GM19468 (cell line): ENCODE data around the gene CEP97.
"Not testable (repeated sequence)": the region's sequence is repeated elsewhere in the genome, so short reads cannot be mapped to it uniquely, and the experiment has no call there.

Source experiments
- ATAC-seq: cut with Tn5 transposase; IDR thresholded peaks from one replicate; pipeline ENCODE4 v1.9.1; 2021; ENCODE audit warnings: mild to moderate bottlenecking, moderate library complexity, moderate number of reproducible peaks; ENCODE audit not compliant: unreplicated experiment; ENCODE audit errors: extremely low read depth

Gene CEP97

DNA sequence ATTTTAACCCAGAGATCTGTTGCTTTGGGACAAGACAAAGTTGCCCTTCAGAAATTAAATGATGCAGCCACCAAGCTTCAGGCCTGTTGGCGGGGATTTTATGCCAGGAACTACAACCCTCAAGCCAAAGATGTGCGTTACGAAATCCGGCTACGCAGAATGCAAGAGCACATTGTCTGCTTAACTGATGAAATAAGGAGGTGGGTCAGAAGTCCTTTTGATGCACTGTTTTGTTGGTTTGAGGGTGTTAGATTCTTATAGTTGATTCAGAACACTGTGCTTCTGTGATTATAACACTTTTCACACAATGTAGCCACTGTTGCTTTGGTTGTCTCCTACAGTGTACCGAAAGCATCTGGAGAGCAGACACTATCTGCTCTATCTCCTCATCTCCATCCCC is 33.8 kb downstream of the CEP97 start:
- ATAC-seq = no peak

- ATAC-seq = no peak
These were observed 37.7 kb downstream of the CEP97 start for GRCh38 chr3:101762041-101762646.

DNA sequence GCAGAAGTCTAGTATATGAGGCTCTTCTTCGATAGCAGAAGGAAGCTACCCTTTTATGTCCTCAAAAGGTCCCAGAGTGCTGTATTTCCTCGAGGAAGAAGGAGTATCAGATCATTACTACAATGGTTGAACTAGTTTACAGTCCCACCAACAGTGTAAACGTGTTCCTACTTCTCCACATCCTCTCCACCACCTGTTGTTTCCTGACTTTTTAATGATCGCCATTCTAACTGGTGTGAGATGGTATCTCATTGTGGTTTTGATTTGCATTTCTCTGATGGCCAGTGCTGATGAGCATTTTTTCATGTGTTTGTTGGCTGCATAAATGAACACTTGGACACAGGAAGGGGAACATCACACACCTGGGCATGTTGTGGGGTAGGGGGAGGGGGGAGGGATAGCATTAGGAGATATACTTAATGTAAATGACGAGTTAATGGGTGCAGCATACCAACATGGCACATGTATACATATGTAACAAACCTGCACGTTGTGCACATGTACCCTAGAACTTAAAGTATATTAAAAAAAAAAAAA is 53.4 kb downstream of the CEP97 start:
- ATAC-seq = not testable (repeated sequence)

GRCh38 chr3:101778385-101779046 is 54.1 kb downstream of the CEP97 start:
- no peak for ATAC-seq

- ATAC-seq = peak; percentile 92
These were observed 54.8 kb downstream of the CEP97 start, which contains the start of gene NXPE3 for GRCh38 chr3:101779047-101779821. TSS of gene NXPE3 (plus strand) at chr3:101779211. CDS start at chr3:101785597, 6,386 bp downstream.

- ATAC-seq = peak; percentile 6
These were observed 55.5 kb downstream of the CEP97 start for GRCh38 chr3:101779822-101780381.

- no peak for ATAC-seq
These were observed 56.2 kb downstream of the CEP97 start for GRCh38 chr3:101780661-101781060.

DNA sequence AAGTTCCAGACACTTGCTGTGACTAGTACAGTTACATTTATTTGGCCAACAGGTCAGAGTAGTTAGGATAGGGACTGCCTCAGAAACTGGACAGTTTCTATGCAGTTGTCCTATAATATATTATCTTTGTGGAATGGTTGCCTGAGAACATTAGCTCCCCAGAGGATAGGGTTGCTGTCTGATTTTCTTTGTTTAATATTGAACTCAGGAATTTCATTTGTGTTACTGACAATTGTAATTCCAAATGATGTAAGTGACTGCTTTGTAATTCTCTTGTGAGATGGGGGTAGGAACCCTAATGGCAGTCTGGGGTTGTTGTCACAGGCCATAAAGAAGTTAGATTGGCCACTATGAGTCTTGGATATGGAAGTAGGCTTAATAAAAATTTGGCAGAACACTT is 56.8 kb downstream of the CEP97 start:
- ATAC-seq = no peak

- no peak for ATAC-seq
These were observed 60.6 kb downstream of the CEP97 start for GRCh38 chr3:101784855-101785613.

DNA sequence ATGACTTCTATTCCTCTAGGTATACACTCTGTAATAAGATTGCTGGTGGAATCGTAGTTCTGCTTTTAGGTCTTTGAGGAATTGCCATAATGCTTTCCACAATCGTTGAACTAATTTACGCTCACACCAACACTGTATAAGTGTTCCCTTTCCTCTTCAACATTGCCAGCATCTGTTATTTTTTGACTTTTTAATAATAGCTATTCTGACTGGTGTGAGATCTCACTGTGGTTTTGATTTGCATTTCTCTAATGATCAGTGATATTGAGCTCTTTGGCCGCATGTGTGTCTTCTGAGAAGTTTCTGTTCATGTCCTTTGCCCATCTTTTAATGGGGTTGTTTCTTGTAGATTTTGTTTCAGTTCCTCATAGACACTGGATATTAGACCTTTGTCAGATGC is 67.4 kb downstream of the CEP97 start:
- ATAC-seq = peak; percentile 97

DNA sequence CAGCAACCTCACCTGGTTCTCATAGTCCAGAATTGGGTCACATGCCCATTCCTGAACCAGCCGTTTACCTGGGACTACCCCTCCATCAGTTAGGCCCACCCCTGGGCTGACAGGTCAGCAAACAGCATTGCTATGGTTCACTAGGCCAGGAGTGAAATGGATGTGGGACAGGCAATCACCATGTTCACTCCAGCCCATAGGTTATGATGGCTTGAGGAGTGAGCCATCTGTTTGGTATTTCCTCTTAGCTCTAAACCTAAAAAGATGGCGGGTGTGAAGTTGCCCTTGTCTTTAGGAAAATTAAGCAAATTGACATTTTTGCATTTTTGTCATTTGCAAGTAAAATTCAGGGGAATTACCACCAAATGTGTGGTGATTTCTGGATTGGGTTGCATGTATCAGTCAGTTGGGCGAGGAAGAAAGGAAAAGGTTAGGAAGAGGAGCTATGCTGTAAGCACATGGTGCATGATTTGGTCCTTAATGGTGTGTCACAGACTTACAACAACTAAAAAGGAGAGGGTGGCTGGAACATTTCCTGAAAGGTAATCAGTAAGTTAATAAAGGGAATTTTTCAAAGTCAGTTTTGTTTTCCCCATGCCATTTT is 71.8 kb downstream of the CEP97 start:
- ATAC-seq = no peak

DNA sequence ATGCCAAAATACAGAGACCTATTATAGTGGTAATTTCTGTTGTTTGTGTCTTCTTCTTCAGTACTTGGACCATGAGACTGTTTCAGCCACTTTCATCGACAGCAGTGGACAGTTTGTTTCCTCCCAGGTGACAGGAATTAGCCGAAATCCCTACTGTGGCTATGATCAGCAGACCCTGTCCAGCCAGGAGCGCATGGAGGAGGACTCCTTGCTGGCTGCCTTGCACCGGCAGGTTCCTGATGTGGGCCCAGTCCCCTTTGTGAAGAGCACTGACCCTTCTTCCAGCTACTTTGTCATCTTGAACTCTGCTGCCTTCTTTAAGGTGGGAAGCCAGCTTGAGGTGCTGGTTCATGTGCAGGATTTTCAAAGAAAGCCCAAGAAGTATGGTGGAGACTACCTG is 76.8 kb downstream of the CEP97 start:
- ATAC-seq = no peak

DNA sequence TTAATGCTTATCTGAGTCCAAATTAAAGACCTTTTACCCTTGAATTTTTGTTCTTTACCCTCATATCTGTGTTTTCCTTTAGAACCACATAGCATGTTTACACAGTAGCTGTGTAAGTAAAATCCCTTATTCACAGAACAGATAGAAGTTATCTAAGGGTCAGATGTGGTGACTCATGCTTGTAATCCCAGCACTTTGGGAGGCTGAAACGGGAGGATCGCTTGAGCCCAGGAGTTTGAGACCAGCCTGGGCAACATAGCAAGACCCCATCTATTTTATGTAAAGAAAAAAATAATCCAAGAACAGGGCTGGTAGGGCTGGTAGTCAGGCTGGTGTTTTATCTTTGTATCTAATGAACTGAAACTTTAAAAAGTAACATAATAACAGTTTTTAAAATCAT is 77.8 kb downstream of the CEP97 start:
- ATAC-seq = no peak

DNA sequence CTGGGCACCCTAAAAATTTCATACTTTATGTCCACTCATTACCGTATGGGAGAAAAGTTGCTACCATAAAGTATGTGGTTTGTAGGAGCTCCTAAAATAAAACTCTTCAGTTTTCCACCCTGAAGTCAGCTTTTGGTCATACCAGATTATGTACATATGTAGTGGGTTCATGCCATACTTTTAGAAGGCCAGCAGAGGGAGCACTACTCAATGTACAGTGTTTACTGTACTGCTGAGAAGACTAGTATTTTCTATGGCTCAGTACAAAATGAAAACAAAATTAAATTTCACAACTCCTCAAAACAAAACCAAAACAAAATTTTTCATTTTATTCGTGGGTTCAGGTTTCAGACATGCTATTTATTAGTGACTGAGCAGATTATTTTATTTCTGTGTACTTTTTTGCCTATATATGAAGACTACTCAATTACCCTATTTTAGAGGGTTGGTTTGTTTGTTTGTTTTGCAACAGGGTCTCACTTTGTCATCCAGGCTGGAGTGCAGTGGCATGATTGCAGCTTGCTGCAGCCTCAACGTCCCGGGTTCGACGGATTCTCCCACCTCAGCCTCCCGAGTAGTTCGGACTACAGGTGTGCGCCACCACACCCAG is 78.9 kb downstream of the CEP97 start:
- peak; percentile 83 for ATAC-seq

- ATAC-seq = no peak
These were observed 79.5 kb downstream of the CEP97 start for GRCh38 chr3:101803939-101804338.

- no peak for ATAC-seq
These were observed 82.1 kb downstream of the CEP97 start for GRCh38 chr3:101806491-101806890.

- ATAC-seq = peak; percentile 37
These were observed 83.5 kb downstream of the CEP97 start for GRCh38 chr3:101807888-101808287.

DNA sequence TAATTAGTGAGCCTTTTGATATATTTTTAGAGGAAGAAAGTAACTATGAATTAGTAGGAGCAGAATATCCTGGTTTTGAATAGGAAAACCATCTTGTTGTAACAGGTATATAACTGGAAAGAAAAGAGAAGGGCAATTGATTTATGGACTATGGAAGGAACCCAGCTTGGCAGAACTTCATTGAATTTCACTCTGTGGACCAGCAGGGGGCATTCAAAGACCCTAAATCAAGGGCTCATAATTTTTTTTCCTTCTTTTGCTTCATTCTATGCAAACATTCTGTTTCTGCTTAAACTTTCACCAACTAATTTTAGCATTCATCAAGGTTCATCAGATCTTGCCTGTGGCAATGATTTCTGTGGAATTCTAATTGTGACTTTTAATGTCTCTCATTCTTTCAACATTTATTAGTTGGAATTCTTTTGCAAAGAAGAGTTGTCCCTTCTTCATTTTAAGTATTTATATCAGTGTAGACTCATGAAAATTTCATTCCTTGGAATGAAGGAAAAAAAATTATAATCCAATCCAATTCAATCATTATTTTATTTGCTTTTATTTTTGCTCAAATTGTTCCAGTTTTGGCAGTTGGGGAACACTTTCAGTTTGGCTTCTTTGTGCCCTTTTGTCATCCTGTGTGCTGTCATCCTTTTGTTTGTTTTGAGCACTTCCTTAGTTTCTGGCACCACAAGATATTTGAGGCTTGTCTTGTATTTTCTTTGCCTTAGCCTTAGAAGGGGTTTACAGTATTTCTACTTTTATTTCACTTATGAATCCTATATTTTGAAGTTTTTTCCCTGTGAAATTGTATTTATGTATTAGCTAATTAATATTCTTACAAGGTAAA is 85.0 kb downstream of the CEP97 start:
- ATAC-seq = no peak
